T-helper 9 cell (primary cell): ENCODE measurements around the gene KRTAP19-3.
"Not testable (repeated sequence)": the region's sequence is repeated elsewhere in the genome, so short reads cannot be mapped to it uniquely, and the experiment has no call there.

Experiments used
- DNase-seq: peaks from one replicate; pipeline ENCODE4 v3.0.0-alpha.2; 2020
- total RNA-seq, 2 donors: gene quantifications; one replicate each; lab custom pipeline; 2026; lab: John Stamatoyannopoulos, UW

The KRTAP19-3 gene
- 0 reads per million in 2 donors for total RNA-seq

DNA sequence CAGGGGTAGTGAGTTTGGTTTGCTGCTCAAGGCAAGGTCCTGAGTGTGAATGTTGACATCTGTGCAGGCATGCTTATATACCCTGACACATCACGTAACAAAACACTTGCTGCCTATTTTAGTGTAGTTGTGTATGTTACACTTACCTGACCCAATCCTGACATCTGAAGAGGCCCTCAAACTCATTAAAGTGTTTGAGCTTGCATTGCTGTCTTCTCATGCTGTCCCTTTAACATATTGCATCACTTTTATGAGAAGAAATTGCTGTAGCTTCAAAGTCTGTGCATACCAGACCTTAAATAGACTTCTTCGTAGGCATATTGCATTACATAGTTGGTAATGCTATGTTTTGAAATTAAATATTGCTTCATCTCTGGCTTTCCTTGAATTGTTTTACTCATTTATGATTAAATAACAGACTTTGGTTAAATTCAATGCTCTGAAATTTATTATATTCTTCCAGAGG is at the start of gene KRTAP19-3:
KRTAP19-3 (minus strand) TSS at position 51 of the 466 bp plus-strand sequence. CDS start 56 bp downstream, outside the sequence.
- no peak for DNase-seq

GRCh38 chr21:30518876-30519275 is 27.1 kb upstream of the KRTAP19-3 start:
- DNase-seq, result no peak

DNA sequence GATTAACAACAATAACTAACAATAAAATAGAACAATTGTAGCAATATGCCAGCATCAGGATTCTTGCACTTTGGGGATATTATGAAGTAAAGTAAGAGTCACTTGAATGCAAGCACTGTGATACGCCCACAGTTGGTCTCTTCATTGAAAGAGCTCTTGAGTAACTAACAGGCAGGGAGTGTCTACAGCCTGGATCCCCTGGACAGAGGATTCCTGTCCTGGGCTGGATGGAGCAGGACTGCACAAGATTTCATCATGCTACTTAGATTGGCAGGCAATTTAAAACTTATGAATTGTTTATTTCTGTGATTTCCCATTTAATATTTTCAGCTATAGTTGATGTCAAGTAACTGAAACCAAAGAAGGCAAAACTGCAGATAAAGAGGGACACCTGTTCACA is 23.9 kb upstream of the KRTAP19-3 start:
- no peak for DNase-seq

DNA sequence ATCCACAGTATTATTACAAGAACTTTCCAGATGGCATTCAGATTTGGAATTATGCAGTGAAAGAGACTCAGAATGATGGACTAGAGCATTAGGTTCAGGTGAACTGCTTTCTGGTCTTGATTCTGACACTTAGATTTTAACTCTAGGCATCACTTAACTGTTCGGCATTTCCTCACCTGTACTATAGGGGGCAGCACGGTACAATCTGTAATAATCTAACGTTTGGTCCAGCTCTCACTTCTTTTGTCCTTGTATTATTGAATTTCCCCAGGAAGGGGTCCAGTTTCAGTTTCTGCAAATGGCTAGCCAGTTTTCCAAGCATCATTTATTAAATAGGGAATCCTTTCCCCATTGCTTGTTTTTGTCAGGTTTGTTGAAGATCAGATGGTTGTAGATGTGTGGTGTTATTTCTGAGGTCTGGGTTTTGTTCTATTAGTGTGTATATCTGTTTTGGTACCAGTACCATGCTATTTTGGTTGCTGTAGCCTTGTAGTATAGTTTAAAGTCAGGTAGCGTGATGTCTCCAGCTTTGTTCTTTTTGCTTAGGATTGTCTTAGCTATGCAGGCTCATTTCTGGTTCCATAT is 13.9 kb upstream of the KRTAP19-3 start:
- DNase-seq, result not testable (repeated sequence)

- DNase-seq, result no peak
These were observed 10.2 kb upstream of the KRTAP19-3 start, which contains the start of gene KRTAP19-5 for GRCh38 chr21:30502041-30502440. Gene KRTAP19-5 (minus strand): TSS chr21:30502141. CDS start chr21:30502090, 51 bp downstream.

DNA sequence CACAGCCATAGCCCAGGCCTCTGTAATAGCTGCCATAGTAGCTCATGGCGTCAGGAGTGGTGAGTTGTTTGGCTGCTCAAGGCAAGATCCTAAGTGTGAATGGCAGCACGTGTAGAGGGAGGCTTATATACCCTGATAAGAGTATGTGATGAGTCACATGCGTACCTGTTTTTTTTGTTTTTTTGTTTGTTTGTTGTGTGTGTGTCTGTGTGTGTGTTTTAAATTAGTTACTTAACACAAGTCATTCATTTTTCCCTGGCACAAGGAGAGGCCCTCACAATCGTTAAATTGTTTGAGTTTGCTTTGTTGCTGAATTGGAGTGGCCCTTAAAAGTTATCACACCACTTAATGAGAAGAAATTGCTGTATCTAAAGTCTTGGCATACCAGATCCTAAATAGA is 5.3 kb upstream of the KRTAP19-3 start, which contains the start of gene KRTAP19-4:
KRTAP19-4 (minus strand) TSS at position 101 of the 400 bp plus-strand sequence; CDS start at position 46, 55 bp downstream.
- no peak for DNase-seq

DNA sequence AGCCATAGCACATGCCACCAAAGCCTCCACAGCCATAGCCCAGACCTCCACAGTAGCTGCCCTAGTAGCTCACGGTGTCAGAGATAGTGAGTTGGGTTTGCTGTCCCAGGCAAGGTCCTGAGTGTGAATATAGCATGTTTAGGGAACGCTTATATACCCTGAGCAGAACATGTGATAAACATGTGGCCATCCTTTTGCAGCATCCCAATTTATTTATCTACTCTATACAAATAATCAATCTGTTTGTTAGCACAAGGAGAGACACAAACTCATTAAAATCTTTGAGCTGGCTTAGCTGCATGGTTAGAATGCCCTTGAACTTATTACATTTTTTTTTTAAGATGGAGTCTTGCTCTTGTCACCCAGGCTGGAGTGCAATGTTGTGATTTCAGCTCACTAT is 4.5 kb downstream of the KRTAP19-3 start, which contains the start of gene KRTAP19-2:
KRTAP19-2 (minus strand) TSS at position 101 of the 400 bp plus-strand sequence; CDS start at position 13, 88 bp downstream.
- DNase-seq, result no peak

GRCh38 chr21:30486180-30486579 is 5.6 kb downstream of the KRTAP19-3 start:
- DNase-seq, result no peak

DNA sequence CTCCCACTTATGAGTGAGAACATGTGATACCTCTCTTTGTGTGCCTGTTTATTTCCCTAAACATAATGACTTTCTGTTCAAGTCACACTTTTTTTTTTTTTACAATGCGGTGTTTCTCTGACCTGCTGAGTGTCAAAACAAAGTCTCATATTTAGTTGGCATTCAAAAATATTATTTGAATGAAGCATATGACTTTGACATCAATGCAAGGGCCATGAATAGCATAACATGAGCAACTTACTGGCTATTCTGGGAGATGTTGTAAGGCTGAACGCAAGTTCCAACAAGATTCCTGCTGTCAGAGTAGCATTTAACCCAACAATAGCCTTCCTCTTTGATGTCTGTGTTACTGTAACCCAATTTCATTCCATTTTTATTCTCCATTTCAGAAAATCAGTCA is 9.7 kb downstream of the KRTAP19-3 start:
- DNase-seq, result no peak

DNA sequence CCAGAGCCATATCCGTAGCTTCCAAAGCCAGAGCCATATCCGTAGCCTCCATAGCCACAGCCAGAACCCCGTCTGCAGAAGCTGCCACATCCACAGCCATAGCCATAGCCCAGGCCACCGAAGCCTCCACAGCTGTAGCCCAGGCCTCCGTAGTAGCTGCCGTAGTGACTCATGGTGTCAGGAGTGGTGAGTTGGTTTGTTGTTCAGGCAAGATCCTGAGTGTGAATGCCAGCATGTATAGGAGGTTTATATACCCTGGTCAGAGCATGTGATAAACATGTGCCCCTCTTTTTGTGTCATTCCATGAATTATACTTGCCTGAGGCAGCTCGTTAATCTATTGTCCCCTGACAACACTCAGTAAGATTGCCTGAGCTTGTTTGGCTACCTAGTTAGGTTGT is 11.7 kb downstream of the KRTAP19-3 start, which contains the start of gene KRTAP19-1:
KRTAP19-1 (minus strand) TSS at position 223 of the 400 bp plus-strand sequence; CDS start at position 173, 50 bp downstream.
- no peak for DNase-seq

- DNase-seq, result no peak
These were observed 12.6 kb downstream of the KRTAP19-3 start for GRCh38 chr21:30479259-30479658.

DNA sequence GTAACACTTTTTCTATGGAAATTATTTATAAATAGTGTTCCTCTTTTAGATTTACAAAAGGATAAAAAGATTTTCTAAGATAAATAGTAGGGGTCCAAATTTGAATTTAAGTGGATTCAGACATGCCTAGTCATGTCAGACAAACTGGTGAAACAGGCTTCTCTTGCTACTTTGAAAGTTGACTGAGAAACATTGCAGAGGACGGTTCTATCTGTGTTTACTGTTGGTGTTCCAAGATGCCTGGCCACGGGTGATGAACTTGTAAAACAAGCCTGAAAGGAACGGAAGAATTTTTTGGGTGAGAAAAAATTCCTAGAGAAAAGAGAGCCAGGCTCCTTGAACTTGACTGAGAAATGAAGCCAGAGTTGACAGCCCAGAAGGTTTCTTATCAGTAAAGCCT is 13.8 kb downstream of the KRTAP19-3 start:
- DNase-seq, result no peak

- no peak for DNase-seq
These were observed 22.7 kb downstream of the KRTAP19-3 start for GRCh38 chr21:30468900-30469714.

- no peak for DNase-seq
These were observed 28.1 kb downstream of the KRTAP19-3 start for GRCh38 chr21:30463713-30464112.

DNA sequence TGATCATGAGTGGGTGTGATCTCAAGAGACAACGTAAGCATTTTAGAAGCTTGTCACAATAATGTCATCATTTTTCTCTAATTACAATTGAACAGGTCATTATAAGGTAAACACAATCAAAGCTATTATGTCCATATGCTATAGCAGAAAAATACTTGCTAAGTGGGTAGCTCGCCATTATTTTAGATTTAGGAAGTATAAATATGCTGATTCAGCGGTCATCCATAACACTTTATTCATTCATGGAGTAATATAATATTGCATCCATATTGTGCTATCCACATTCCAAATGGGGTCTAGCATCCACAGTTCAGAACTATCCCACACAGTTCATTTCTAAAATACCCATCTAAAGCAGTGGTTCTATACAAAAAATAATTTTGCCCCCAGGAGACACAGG is 43.3 kb downstream of the KRTAP19-3 start:
- no peak for DNase-seq

- DNase-seq, result no peak
These were observed 44.8 kb downstream of the KRTAP19-3 start for GRCh38 chr21:30447056-30447455.

DNA sequence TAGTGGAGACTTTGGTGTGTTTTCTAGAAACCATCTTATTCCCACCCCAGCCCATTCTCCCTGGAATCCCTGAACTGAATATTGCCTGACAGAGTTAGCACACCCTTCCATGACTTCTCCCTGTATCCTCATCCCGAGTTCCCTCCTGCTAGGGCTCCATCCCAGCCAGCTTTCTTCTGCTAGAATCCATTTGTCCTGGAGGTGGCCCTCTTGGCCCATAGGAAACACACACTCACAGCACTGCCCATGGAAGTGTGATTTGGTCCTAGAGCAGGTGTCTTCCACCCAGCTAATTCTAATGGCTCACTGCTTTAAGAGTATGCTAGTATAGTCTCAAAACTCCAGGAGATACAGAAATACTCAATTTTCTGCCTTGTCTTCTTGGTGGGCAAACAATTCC is 47.6 kb downstream of the KRTAP19-3 start:
- no peak for DNase-seq

- DNase-seq, result no peak
These were observed 48.6 kb downstream of the KRTAP19-3 start for GRCh38 chr21:30443226-30443625.
